ENCODE results near the gene HECTD4.

- TF ChIP-seq KAT2B (IDR thresholded peaks at IDR 0.05; ENCODE audit: low read depth, low read length) (no peak), EP300 (IDR thresholded peaks at IDR 0.05; ENCODE audit: low read length) (no peak)
Measured at GRCh38 chr12:112430929-112431328, 48.7 kb upstream of the HECTD4 start.

Data from K562 (cell line).